ENCODE data around the gene RELL2. TPM values are rescaled to one million over a fixed set of nuclear protein-coding genes. Genes with fewer than 3 reads are reported as not detected.
A peak's percentile ranks its signal among the peaks of the same experiment; 100 is the strongest.

RELL2 gene
- total RNA-seq, 2 experiments from 2014 or later = 28.0 to 43.1 TPM

GRCh38 chr5:141663506-141663905, 26.7 kb downstream of the RELL2 start:
- H3K9me3 ChIP-seq (ENCODE audit: low read length) = no peaks in the 10 kb centered on the region
- H3K4me1 ChIP-seq (ENCODE audit: insufficient read depth, low read length, poor library complexity, severe bottlenecking) = no peaks in the 10 kb centered on the region
- CTCF ChIA-PET (ENCODE audit: unreplicated experiment) = no interaction called here
- no peak overlapping the region for H3K27ac ChIP-seq (ENCODE audit: low read depth, low read length, poor library complexity, severe bottlenecking)
- POLR2A ChIA-PET = interaction anchor here (1.5 kb wide), 1 partner anchor 13 kb away, joined by 3 read pairs; the partner anchor contains the start of gene FCHSD1
- H3K4me3 ChIP-seq (ENCODE audit: low read depth, low read length, poor library complexity, severe bottlenecking) = no peak overlapping the region
- DNase-seq (ENCODE audit: low spot score) = no peak
- H3K4me2 ChIP-seq (ENCODE audit: low read length) = no peak overlapping the region
- H4K20me1 ChIP-seq (ENCODE audit: insufficient read depth, low read length) = no peaks in the 10 kb centered on the region
- H3K9me2 ChIP-seq (ENCODE audit: insufficient read depth, low read length) = no peaks in the 10 kb centered on the region
- BruUV-seq (replicated peaks) = no TSS peak
- TF ChIP-seq CTCF (conservative IDR thresholded peaks at IDR 0.05; ENCODE audit: low read length) (no peak), EZH2phosphoT487 (IDR thresholded peaks at IDR 0.05; ENCODE audit: borderline replicate concordance, low read depth, low read length) (no peak)
- no peak overlapping the region for H2AFZ ChIP-seq (ENCODE audit: low read length)
- H3K79me2 ChIP-seq (ENCODE audit: insufficient read depth, low read depth, low read length) = no peaks in the 10 kb centered on the region
- intact Hi-C loops (cut with micrococcal nuclease; ENCODE audit: unreplicated experiment) = no loop called here
- no peaks in the 10 kb centered on the region for H3K36me3 ChIP-seq (ENCODE audit: insufficient read depth, low read length)

GRCh38 chr5:141664733-141665461, 28.1 kb downstream of the RELL2 start:
- TF ChIP-seq CTCF (conservative IDR thresholded peaks at IDR 0.05; ENCODE audit: low read length) = peak; percentile 96
- TF ChIP-seq EZH2phosphoT487 (IDR thresholded peaks at IDR 0.05; ENCODE audit: borderline replicate concordance, low read depth, low read length) = no peak
- intact Hi-C loops (cut with micrococcal nuclease; ENCODE audit: unreplicated experiment) = loop anchor here (1.0 kb wide), 2 partner anchors 214 to 295 kb away; no protein-coding TSS in a partner anchor
- peak overlapping the region; percentile 74; the same call in 1 of the 2 replicates for H2AFZ ChIP-seq (ENCODE audit: low read length)

More at GRCh38 chr5:141664733-141665461, 28.1 kb downstream of the RELL2 start:
- H3K4me1 ChIP-seq (ENCODE audit: insufficient read depth, low read length, poor library complexity, severe bottlenecking) = no peaks in the 10 kb centered on the region
- H3K4me3 ChIP-seq (ENCODE audit: low read depth, low read length, poor library complexity, severe bottlenecking) = no peak overlapping the region
- CTCF ChIA-PET (ENCODE audit: unreplicated experiment) = interaction anchor here (0.6 to 1.2 kb wide), 4 partner anchors 16 to 296 kb away, joined by 3 read pairs; no protein-coding TSS in a partner anchor
- no peaks in the 10 kb centered on the region for H3K79me2 ChIP-seq (ENCODE audit: insufficient read depth, low read depth, low read length)
- H3K36me3 ChIP-seq (ENCODE audit: insufficient read depth, low read length) = no peaks in the 10 kb centered on the region
- BruUV-seq (replicated peaks) = no TSS peak
- no peak overlapping the region for H3K4me2 ChIP-seq (ENCODE audit: low read length)
- H3K27ac ChIP-seq (ENCODE audit: low read depth, low read length, poor library complexity, severe bottlenecking) = no peak overlapping the region
- POLR2A ChIA-PET = interaction anchor here (0.7 kb wide), 1 partner anchor 471 kb away, joined by 3 read pairs; no protein-coding TSS in a partner anchor
- no peaks in the 10 kb centered on the region for H3K9me2 ChIP-seq (ENCODE audit: insufficient read depth, low read length)
- no peaks in the 10 kb centered on the region for H4K20me1 ChIP-seq (ENCODE audit: insufficient read depth, low read length)
- DNase-seq (ENCODE audit: low spot score) = peak; percentile 80
- no peaks in the 10 kb centered on the region for H3K9me3 ChIP-seq (ENCODE audit: low read length)

All from OCI-LY7 (cell line).